GM06990 (cell line): Measurements from ENCODE around the gene NSD2.
"Not testable (repeated sequence)": the region's sequence is repeated elsewhere in the genome, so short reads cannot be mapped to it uniquely, and the experiment has no call there.

ENCODE experiments used
- DNase-seq: peaks from one replicate; pipeline ENCODE4 v3.0.0-alpha.2; 2011; ENCODE audit not compliant: insufficient read length; ENCODE audit errors: extremely low read depth
- H3K27me3 ChIP-seq: replicated peaks from 2 replicates; pipeline ENCODE4 v1.6.0; 2011; ENCODE audit warnings: low read length; ENCODE audit not compliant: control insufficient read depth, insufficient read depth
- H3K36me3 ChIP-seq: 2 replicates; pipeline ENCODE4 v1.5.1; 2011; ENCODE audit warnings: low read length; ENCODE audit not compliant: control insufficient read depth, insufficient read depth
- H3K4me3 ChIP-seq: replicated peaks from 2 replicates; pipeline ENCODE4 v1.5.1; 2011; ENCODE audit warnings: low read depth, mild to moderate bottlenecking, control low read depth, low read length
- CTCF ChIP-seq: IDR thresholded peaks from 2 replicates; pipeline ENCODE4 v1.5.1; 2011; ENCODE audit warnings: low read length, control low read depth, mild to moderate bottlenecking, inconsistent platforms; ENCODE audit not compliant: insufficient read depth, poor library complexity, severe bottlenecking

Gene NSD2

GRCh38 chr4:2015008-2015407 lies 143.8 kb downstream of the NSD2 start:
- Histone ChIP-seq H3K4me3 (no peak overlapping the region), H3K27me3 (no peaks in the 10 kb centered on the region; the same call in 1 of the 2 replicates), H3K36me3 (no peaks in the 10 kb centered on the region)
- TF ChIP-seq CTCF, result no peak
- DNase-seq, result no peak

- not testable (repeated sequence) for H3K4me3 ChIP-seq, H3K27me3 ChIP-seq, H3K36me3 ChIP-seq, DNase-seq
These were observed 150.3 kb downstream of the NSD2 start for GRCh38 chr4:2021358-2022018.

GRCh38 chr4:2024683-2025082 lies 153.5 kb downstream of the NSD2 start:
- H3K36me3 ChIP-seq, result no peaks in the 10 kb centered on the region
- no peak for DNase-seq
- TF ChIP-seq CTCF, result no peak
- H3K4me3 ChIP-seq, result no peak overlapping the region
- H3K27me3 ChIP-seq, result no peaks in the 10 kb centered on the region; the same call in 1 of the 2 replicates

GRCh38 chr4:2025817-2026216 lies 154.6 kb downstream of the NSD2 start:
- Histone ChIP-seq H3K27me3 (no peaks in the 10 kb centered on the region; the same call in 1 of the 2 replicates), H3K36me3 (no peaks in the 10 kb centered on the region), H3K4me3 (no peak overlapping the region)
- DNase-seq, result no peak
- no peak for TF ChIP-seq CTCF

- not testable (repeated sequence) for H3K4me3 ChIP-seq, H3K27me3 ChIP-seq, H3K36me3 ChIP-seq, DNase-seq
These were observed 155.9 kb downstream of the NSD2 start for GRCh38 chr4:2027120-2027519.

GRCh38 chr4:2031161-2031560 lies 160.0 kb downstream of the NSD2 start:
- not testable (repeated sequence) for DNase-seq, H3K27me3 ChIP-seq, H3K4me3 ChIP-seq

More at GRCh38 chr4:2031161-2031560, 160.0 kb downstream of the NSD2 start:
- H3K36me3 ChIP-seq, result not testable (repeated sequence)
